A549 (cell line): Measurements from ENCODE around the gene TASP1. TPM values are rescaled to one million over a fixed set of nuclear protein-coding genes. Genes with fewer than 3 reads are reported as not detected.

Experiments used
- ATAC-seq, 2 experiments: fragments of 200-7000 bp in 1 of 2; fragments of >200 bp in 1 of 2; cut with Nextera tagmentation in 1 of 2; cut with Tn5 transposase in 1 of 2; 3 replicates each; pipeline versions ENCODE4 v1.8.0 to v1.9.1; 2018 to 2020; ENCODE audit warnings: mild to moderate bottlenecking in 1 of 2, moderate library complexity in 1 of 2
- CTCF ChIA-PET: fragments of 300-600 bp; sonication (Branson Sonifier 250); formaldehyde crosslinking; extraction: SDS; loops from one replicate; lab custom pipeline; 2021; ENCODE audit warnings: antibody characterized with exemption, inconsistent platforms; lab: Yijun Ruan, JAX
- POLR2A ChIA-PET: fragments of 350-600 bp; formaldehyde crosslinking; extraction: SDS; loops from one replicate; lab custom pipeline; 2021; ENCODE audit warnings: antibody characterized with exemption, inconsistent platforms; lab: Yijun Ruan, JAX
- DNase-seq, 2 experiments: peaks; one replicate each; pipeline versions ENCODE4 v3.0.0 to v3.0.0-alpha.2; 2011 to 2016; ENCODE audit warnings: low read depth in 1 of 2, low spot score in 1 of 2
- FAIRE-seq: peaks from 2 replicates; lab custom pipeline; 2011; peaks lifted over from hg19 to GRCh38; lab: Jason Lieb, UNC
- H3K27ac ChIP-seq, 2 experiments: fragments of >200 bp; sonication (Bioruptor Twin); formaldehyde crosslinking; 3 replicates each; pipeline ENCODE4 v1.5.1; 2016 to 2017
- H3K4me1 ChIP-seq: fragments of >200 bp; sonication (Bioruptor Twin); formaldehyde crosslinking; 3 replicates; pipeline ENCODE4 v1.6.1; 2016
- H3K4me2 ChIP-seq: fragments of >200 bp; sonication (Bioruptor Twin); formaldehyde crosslinking; 3 replicates; pipeline ENCODE4 v1.6.1; 2016
- H3K4me3 ChIP-seq: fragments of >200 bp; sonication (Bioruptor Twin); formaldehyde crosslinking; 3 replicates; pipeline ENCODE4 v1.5.1; 2016
- H3K9me3 ChIP-seq: fragments of >200 bp; sonication (Bioruptor Twin); formaldehyde crosslinking; 3 replicates; pipeline ENCODE4 v1.6.1; 2016
- BCL3 ChIP-seq: fragments of >200 bp; sonication (Bioruptor Twin); formaldehyde crosslinking; IDR thresholded peaks from 3 replicates; pipeline ENCODE4 v1.6.1; 2016
- CBX8 ChIP-seq: fragments of 200-600 bp; sonication (generic); IDR thresholded peaks from 2 replicates; pipeline ENCODE4 v1.6.1; 2016
- CHD2 ChIP-seq: fragments of 150-350 bp; IDR thresholded peaks from 2 replicates; pipeline ENCODE4 v1.6.1; 2014; ENCODE audit warnings: low read length; ENCODE audit not compliant: partially characterized antibody
- EHMT2 ChIP-seq: fragments of 200-600 bp; sonication (generic); IDR thresholded peaks from 2 replicates; pipeline ENCODE4 v1.6.1; 2016; ENCODE audit warnings: antibody characterized with exemption, low read depth, mild to moderate bottlenecking, moderate library complexity
- EP300 ChIP-seq, 2 experiments: fragments of >200 bp; sonication (Bioruptor Twin); formaldehyde crosslinking; IDR thresholded peaks; 2 replicates in 1 of 2; 3 replicates in 1 of 2; pipeline ENCODE4 v1.6.1; 2016 to 2017
- FOSL2 ChIP-seq, 2 experiments: fragments of 450-650 bp in 1 of 2; fragments of >200 bp in 1 of 2; sonication (Bioruptor Twin) in 1 of 2; formaldehyde crosslinking; IDR thresholded peaks; 2 replicates each; pipeline versions ENCODE4 v1.5.0 to v1.6.1; 2016 to 2020; ENCODE audit warnings: mild to moderate bottlenecking in 1 of 2, moderate library complexity in 1 of 2
- FOXS1 ChIP-seq: fragments of 250-450 bp; sonication (Bioruptor Pico); IDR thresholded peaks from 2 replicates; pipeline ENCODE4 v1.5.0; 2020; ENCODE audit warnings: mild to moderate bottlenecking, moderate library complexity
- HDAC2 ChIP-seq: fragments of 200-600 bp; sonication (generic); IDR thresholded peaks from 2 replicates; pipeline ENCODE4 v1.6.1; 2016
- HMGXB4 ChIP-seq: fragments of 250-450 bp; sonication (Bioruptor Pico); IDR thresholded peaks from 2 replicates; pipeline ENCODE4 v1.5.0; 2021; ENCODE audit warnings: mild to moderate bottlenecking, moderate library complexity, borderline replicate concordance
- HOXA7 ChIP-seq: fragments of 250-450 bp; sonication (Bioruptor Pico); IDR thresholded peaks from 2 replicates; pipeline ENCODE4 v1.5.0; 2020; ENCODE audit warnings: mild to moderate bottlenecking, moderate library complexity
- HOXB13 ChIP-seq: fragments of 250-450 bp; sonication (Bioruptor Pico); IDR thresholded peaks from 2 replicates; pipeline ENCODE4 v1.5.0; 2020; ENCODE audit warnings: low read depth, mild to moderate bottlenecking, moderate library complexity
- JUN ChIP-seq, 2 experiments: fragments of >200 bp; sonication (Bioruptor Twin); formaldehyde crosslinking; IDR thresholded peaks; 2 replicates in 1 of 2; 3 replicates in 1 of 2; pipeline ENCODE4 v1.6.1; 2016 to 2017
- JUNB ChIP-seq: fragments of >200 bp; sonication (Bioruptor Twin); formaldehyde crosslinking; IDR thresholded peaks from 2 replicates; pipeline ENCODE4 v1.6.1; 2016
- KDM1A ChIP-seq: fragments of 200-600 bp; sonication (generic); IDR thresholded peaks from 2 replicates; pipeline ENCODE4 v1.6.1; 2016; ENCODE audit warnings: low read depth, mild to moderate bottlenecking
- KDM5A ChIP-seq: fragments of 200-600 bp; sonication (generic); IDR thresholded peaks from 2 replicates; pipeline ENCODE4 v1.6.1; 2016; ENCODE audit warnings: antibody characterized with exemption, mild to moderate bottlenecking
- MAFK ChIP-seq: fragments of 450-650 bp; IDR thresholded peaks from 2 replicates; pipeline ENCODE4 v1.6.1; 2014; ENCODE audit not compliant: partially characterized antibody
- MAX ChIP-seq: IDR thresholded peaks from 2 replicates; pipeline ENCODE4 v1.6.1; 2012
- MAZ ChIP-seq: fragments of 150-350 bp; IDR thresholded peaks from 2 replicates; pipeline ENCODE4 v1.6.1; 2014; ENCODE audit warnings: antibody characterized with exemption, low read depth, low read length, borderline replicate concordance
- NPAS2 ChIP-seq: fragments of 250-450 bp; sonication (Bioruptor Pico); IDR thresholded peaks from 2 replicates; pipeline ENCODE4 v1.8.0; 2022; ENCODE audit warnings: mild to moderate bottlenecking, moderate library complexity, borderline replicate concordance
- PHF8 ChIP-seq: fragments of 200-600 bp; sonication (generic); IDR thresholded peaks from 2 replicates; pipeline ENCODE4 v1.6.1; 2016; ENCODE audit warnings: low read depth, mild to moderate bottlenecking, antibody characterized with exemption, moderate library complexity, borderline replicate concordance
- POLR2A ChIP-seq: IDR thresholded peaks from 2 replicates; pipeline ENCODE4 v1.6.1; 2012; ENCODE audit warnings: mild to moderate bottlenecking, low read length
- POLR2AphosphoS2 ChIP-seq: conservative IDR thresholded peaks from 2 replicates; pipeline ENCODE4 v1.6.1; 2012; ENCODE audit warnings: low read length, improper control_type of control experiment, inconsistent platforms
- RCOR1 ChIP-seq: fragments of 150-350 bp; IDR thresholded peaks from 2 replicates; pipeline ENCODE4 v1.6.1; 2014; ENCODE audit warnings: antibody characterized with exemption, low read length, low read depth
- RNF2 ChIP-seq: fragments of 200-600 bp; sonication (generic); IDR thresholded peaks from 2 replicates; pipeline ENCODE4 v1.6.1; 2016; ENCODE audit warnings: low read depth, mild to moderate bottlenecking, antibody characterized with exemption, moderate library complexity, borderline replicate concordance
- SREBF2 ChIP-seq: fragments of 450-650 bp; IDR thresholded peaks from 2 replicates; pipeline ENCODE4 v1.6.1; 2014; ENCODE audit warnings: mild to moderate bottlenecking, moderate library complexity
- TP53 ChIP-seq: fragments of 250-450 bp; sonication (Bioruptor Pico); IDR thresholded peaks from 2 replicates; pipeline ENCODE4 v1.5.0; 2021; ENCODE audit warnings: mild to moderate bottlenecking, moderate library complexity
- USF2 ChIP-seq: fragments of 450-650 bp; IDR thresholded peaks from 2 replicates; pipeline ENCODE4 v1.6.1; 2014; ENCODE audit warnings: antibody characterized with exemption
- ZC3H11A ChIP-seq: fragments of 450-650 bp; IDR thresholded peaks from 2 replicates; pipeline ENCODE4 v1.6.1; 2014; ENCODE audit warnings: antibody characterized with exemption, mild to moderate bottlenecking
- ZSCAN20 ChIP-seq: fragments of 250-450 bp; sonication (Bioruptor Pico); IDR thresholded peaks from 2 replicates; pipeline ENCODE4 v1.8.0; 2022; ENCODE audit warnings: mild to moderate bottlenecking, moderate library complexity
- WGBS: methylation state at CpG from one replicate; pipeline ENCODE4 v1.1.6; 2017; ENCODE audit errors: missing lambda C conversion rate; 5-methylcytosine and 5-hydroxymethylcytosine counted together
- polyA plus RNA-seq, 4 experiments: library from polyadenylated mRNA; depleted of rRNA in 3 of 4; stranded (reverse); fragments of >200 nt; fragmentation: RNase III in 1 of 4; extraction: RNeasy Plus Mini Kit Qiagen cat#74134 plus additional on column Dnase treatment in 1 of 4; gene quantifications; 2 replicates in 3 of 4; 3 replicates in 1 of 4; pipeline ENCODE4 v1.2.3, GENCODE V29; 2011 to 2017

Gene TASP1
- polyA plus RNA-seq, 2 of the 4 experiments (the other 2 are of a cell fraction) = 9.5 to 18.2 TPM

GRCh38 chr20:13344671-13345070 is 294.1 kb downstream of the TASP1 start:
- POLR2A ChIA-PET = no interaction called here
- no peak for FAIRE-seq
- 91% methylated on average over 9 of the region's 9 CpGs for WGBS

GRCh38 chr20:13342469-13343242 is 296.1 kb downstream of the TASP1 start:
- Histone ChIP-seq H3K9me3 (0 out of 3 replicates have a peak, but pooled peaks cover 4% of the 10 kb centered on the region), H3K4me3 (no peak overlapping the region), H3K4me2 (no peak overlapping the region), H3K4me1 (peaks cover 34% of the 10 kb centered on the region), H3K27ac (peak overlapping the region; percentile 6 to 69; a peak in 3 of 6 replicates)
- ChIA-PET POLR2A (no interaction called here), CTCF (interaction anchor here (1.4 to 4.3 kb wide), 2 partner anchors 18 to 203 kb away, joined by 3 to 23 read pairs; no protein-coding TSS in a partner anchor)
- TF ChIP-seq JUN (IDR thresholded peaks at IDR 0.05) (no peak), RNF2 (no peak), NPAS2 (CRISPR knock-in tag) (no peak), KDM5A (no peak), KDM1A (no peak), ZSCAN20 (CRISPR knock-in tag) (no peak), HOXA7 (no peak), CBX8 (no peak), FOSL2 (IDR thresholded peaks at IDR 0.05) (no peak), FOSL2 (CRISPR knock-in tag; IDR thresholded peaks at IDR 0.05) (no peak), HMGXB4 (CRISPR knock-in tag) (no peak), EHMT2 (no peak), MAX (no peak), POLR2AphosphoS2 (no peak), BCL3 (no peak)
- DNase-seq (no peak), ATAC-seq (no peak), FAIRE-seq (no peak)
- 90% methylated on average over 12 of the region's 12 CpGs for WGBS

More at GRCh38 chr20:13344671-13345070, 294.1 kb downstream of the TASP1 start:
- no peak for TF ChIP-seq PHF8
- no peak for TF ChIP-seq NPAS2 (CRISPR knock-in tag)
- TF ChIP-seq FOXS1 (CRISPR knock-in tag) = no peak
- no peak for TF ChIP-seq HMGXB4 (CRISPR knock-in tag)
- TF ChIP-seq KDM5A = no peak
- no peak for TF ChIP-seq TP53 (CRISPR knock-in tag)
- no peak for TF ChIP-seq RCOR1
- TF ChIP-seq MAZ = no peak
- TF ChIP-seq JUNB = no peak
- TF ChIP-seq CHD2 = no peak
- TF ChIP-seq POLR2AphosphoS2 = no peak
- no peak for TF ChIP-seq EP300 (IDR thresholded peaks at IDR 0.05)
- TF ChIP-seq USF2 = no peak
- no peak for TF ChIP-seq HDAC2
- no peak for TF ChIP-seq ZC3H11A
- no peak for TF ChIP-seq HOXB13 (CRISPR knock-in tag)
- no peak for TF ChIP-seq POLR2A
- TF ChIP-seq MAFK = no peak
- TF ChIP-seq BCL3 = no peak
- TF ChIP-seq SREBF2 = no peak
- H3K27ac ChIP-seq = peak overlapping the region in 1 of 2 experiments; percentile 17; a peak in 1 of 6 replicates
- H3K9me3 ChIP-seq = no peaks in the 10 kb centered on the region
- no peak for DNase-seq
- H3K4me3 ChIP-seq = no peak overlapping the region
- peaks cover 14% of the 10 kb centered on the region for H3K4me1 ChIP-seq
- CTCF ChIA-PET = no interaction called here
- H3K4me2 ChIP-seq = no peak overlapping the region
- no peak for ATAC-seq
